ENCODE data around the gene GCN1. TPM values are rescaled to one million over a fixed set of nuclear protein-coding genes. Genes with fewer than 3 reads are reported as not detected.
A peak's percentile ranks its signal among the peaks of the same experiment; 100 is the strongest.
"Not testable (repeated sequence)": the region's sequence is repeated elsewhere in the genome, so short reads cannot be mapped to it uniquely, and the experiment has no call there.

Gene GCN1
- total and polyA plus RNA-seq, 4 donors, result 19.3 to 93.6 (median 53.1) TPM

DNA sequence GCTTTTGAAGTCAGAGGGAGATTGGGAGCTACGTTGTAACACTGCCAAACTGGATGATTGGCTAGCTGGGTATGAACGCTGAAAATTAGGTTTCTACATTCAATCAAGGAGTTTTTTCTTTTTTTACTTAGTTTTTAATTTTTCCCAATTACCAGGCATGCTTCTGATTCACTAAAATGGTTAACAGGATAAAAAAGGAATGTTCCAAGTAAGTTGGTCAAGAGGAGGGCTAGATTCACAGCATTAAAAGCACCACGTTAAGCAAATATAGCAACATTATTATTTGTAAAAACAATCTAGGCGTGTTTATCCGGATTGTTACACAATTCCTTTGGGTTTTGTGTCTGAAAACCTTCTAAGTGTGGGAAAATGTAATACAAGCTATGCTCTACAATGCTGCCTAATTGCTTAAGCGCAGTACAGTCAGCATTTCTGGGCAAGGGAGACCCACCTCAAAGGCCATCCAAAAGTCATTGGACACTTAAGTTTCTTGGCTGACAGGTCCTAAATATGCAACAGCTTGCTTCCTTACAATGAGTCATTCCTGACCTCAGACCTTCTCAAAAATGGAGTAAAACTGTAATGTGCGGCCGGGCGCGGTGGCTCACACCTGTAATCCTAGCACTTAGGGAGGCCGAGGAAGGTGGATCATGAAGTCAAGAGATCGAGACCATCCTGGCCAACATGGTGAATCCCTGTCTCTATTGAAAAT lies 5.2 kb upstream of the GCN1 start:
- Histone ChIP-seq H3K27me3 (ENCODE audit: control insufficient read depth in 3 of 3, insufficient read depth in 3 of 3, low read length in 2 of 3) (no peaks in the 10 kb centered on the region), H3K4me3 (peak overlapping the region; percentile 90), H3K9ac (ENCODE audit: insufficient read depth in 1 of 2, low read length in 2 of 2) (peak overlapping the region; percentile 80 to 93), H3K36me3 (ENCODE audit: control insufficient read depth in 4 of 4, insufficient read depth in 4 of 4, low read length in 4 of 4) (peaks cover 21 to 39% (median 30%) of the 10 kb centered on the region in 4 donors), H3K4me1 (ENCODE audit: control insufficient read depth in 5 of 5, insufficient read depth in 5 of 5, low read length in 5 of 5) (peaks cover 5 to 19% (median 12%) of the 10 kb centered on the region in 5 donors), H3K9me3 (ENCODE audit: control insufficient read depth in 4 of 4, insufficient read depth in 3 of 4, low read length in 3 of 4) (no peaks in the 10 kb centered on the region), H3K27ac (ENCODE audit: low read depth in 1 of 2, low read length in 1 of 2) (peak overlapping the region; percentile 17 to 86)
- ATAC-seq (ENCODE audit: insufficient read depth, low FRiP score) (peak; percentile 3), DNase-seq (peak in 2 of 3 donors; percentile 26 to 51)
- WGBS, 2 donors, result 27 to 33% methylated on average over 12 of the region's 12 CpGs
- TF ChIP-seq CTCF (IDR thresholded peaks at IDR 0.05; ENCODE audit: control extremely low read depth, extremely low read depth), result no peak

DNA sequence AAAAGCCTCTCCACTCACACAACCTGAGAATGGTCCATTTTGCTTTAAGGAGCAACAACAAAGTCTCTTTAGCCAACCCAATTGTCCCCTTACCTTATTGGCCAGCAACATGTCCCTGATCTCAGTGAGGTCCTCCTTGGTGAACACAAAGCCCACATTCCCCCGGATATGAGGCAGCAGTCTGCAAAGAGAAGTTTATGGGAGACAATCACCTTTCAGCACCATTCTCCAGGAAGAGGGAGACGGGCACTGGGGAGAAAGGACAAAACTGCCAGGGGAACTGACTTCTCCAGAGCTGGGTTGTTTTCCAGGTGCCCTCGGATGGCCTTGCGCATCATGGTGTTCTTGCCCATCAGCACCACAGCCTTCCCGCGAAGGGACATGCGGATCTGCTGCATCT lies 4.5 kb upstream of the GCN1 start:
- 69 to 85% methylated on average over 7 of the region's 7 CpGs for WGBS, 2 donors
- DNase-seq, result no peak
- H3K36me3 ChIP-seq (ENCODE audit: control insufficient read depth in 4 of 4, insufficient read depth in 4 of 4, low read length in 4 of 4), result peaks cover 21 to 41% (median 32%) of the 10 kb centered on the region in 4 donors
- peak overlapping the region; percentile 17 to 23 for H3K27ac ChIP-seq (ENCODE audit: low read depth in 1 of 2, low read length in 1 of 2)
- no peaks in the 10 kb centered on the region for H3K27me3 ChIP-seq (ENCODE audit: control insufficient read depth in 3 of 3, insufficient read depth in 3 of 3, low read length in 2 of 3)
- no peak for TF ChIP-seq CTCF (IDR thresholded peaks at IDR 0.05; ENCODE audit: control extremely low read depth, extremely low read depth)
- no peaks in the 10 kb centered on the region for H3K9me3 ChIP-seq (ENCODE audit: control insufficient read depth in 4 of 4, insufficient read depth in 3 of 4, low read length in 3 of 4)
- H3K4me1 ChIP-seq (ENCODE audit: control insufficient read depth in 5 of 5, insufficient read depth in 5 of 5, low read length in 5 of 5), result peaks cover 5 to 19% (median 12%) of the 10 kb centered on the region in 5 donors
- no peak overlapping the region for H3K4me3 ChIP-seq
- peak overlapping the region in 1 of 2 donors; percentile 93 for H3K9ac ChIP-seq (ENCODE audit: insufficient read depth in 1 of 2, low read length in 2 of 2)
- ATAC-seq (ENCODE audit: insufficient read depth, low FRiP score), result no peak

DNA sequence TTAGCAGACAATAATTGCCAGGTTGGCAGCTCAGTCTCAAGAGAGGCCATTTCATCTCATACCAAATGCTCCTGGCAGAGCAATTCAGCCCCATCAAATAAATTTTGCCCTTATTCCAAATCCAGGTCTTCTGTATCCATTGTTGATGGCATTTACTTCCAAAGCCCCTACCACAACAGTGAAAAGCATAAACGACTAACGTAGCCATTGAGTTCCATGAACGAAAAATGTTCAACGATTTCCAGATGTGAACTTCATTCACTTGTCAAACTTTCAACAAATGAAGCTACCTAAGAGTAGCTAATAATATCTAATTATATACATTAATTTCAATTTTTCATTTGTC lies 3.0 kb upstream of the GCN1 start:
- TF ChIP-seq CTCF (IDR thresholded peaks at IDR 0.05; ENCODE audit: control extremely low read depth, extremely low read depth), result no peak
- Histone ChIP-seq H3K27ac (ENCODE audit: low read depth in 1 of 2, low read length in 1 of 2) (no peak overlapping the region), H3K4me3 (no peak overlapping the region), H3K9me3 (ENCODE audit: control insufficient read depth in 4 of 4, insufficient read depth in 3 of 4, low read length in 3 of 4) (no peaks in the 10 kb centered on the region), H3K36me3 (ENCODE audit: control insufficient read depth in 4 of 4, insufficient read depth in 4 of 4, low read length in 4 of 4) (peaks cover 21 to 41% (median 32%) of the 10 kb centered on the region in 4 donors), H3K27me3 (ENCODE audit: control insufficient read depth in 3 of 3, insufficient read depth in 3 of 3, low read length in 2 of 3) (no peaks in the 10 kb centered on the region), H3K4me1 (ENCODE audit: control insufficient read depth in 5 of 5, insufficient read depth in 5 of 5, low read length in 5 of 5) (peaks cover 8 to 28% (median 18%) of the 10 kb centered on the region in 5 donors), H3K9ac (ENCODE audit: insufficient read depth in 1 of 2, low read length in 2 of 2) (no peak overlapping the region)
- no peak for DNase-seq
- 79 to 92% methylated on average over 4 of the region's 4 CpGs for WGBS, 2 donors
- no peak for ATAC-seq (ENCODE audit: insufficient read depth, low FRiP score)

DNA sequence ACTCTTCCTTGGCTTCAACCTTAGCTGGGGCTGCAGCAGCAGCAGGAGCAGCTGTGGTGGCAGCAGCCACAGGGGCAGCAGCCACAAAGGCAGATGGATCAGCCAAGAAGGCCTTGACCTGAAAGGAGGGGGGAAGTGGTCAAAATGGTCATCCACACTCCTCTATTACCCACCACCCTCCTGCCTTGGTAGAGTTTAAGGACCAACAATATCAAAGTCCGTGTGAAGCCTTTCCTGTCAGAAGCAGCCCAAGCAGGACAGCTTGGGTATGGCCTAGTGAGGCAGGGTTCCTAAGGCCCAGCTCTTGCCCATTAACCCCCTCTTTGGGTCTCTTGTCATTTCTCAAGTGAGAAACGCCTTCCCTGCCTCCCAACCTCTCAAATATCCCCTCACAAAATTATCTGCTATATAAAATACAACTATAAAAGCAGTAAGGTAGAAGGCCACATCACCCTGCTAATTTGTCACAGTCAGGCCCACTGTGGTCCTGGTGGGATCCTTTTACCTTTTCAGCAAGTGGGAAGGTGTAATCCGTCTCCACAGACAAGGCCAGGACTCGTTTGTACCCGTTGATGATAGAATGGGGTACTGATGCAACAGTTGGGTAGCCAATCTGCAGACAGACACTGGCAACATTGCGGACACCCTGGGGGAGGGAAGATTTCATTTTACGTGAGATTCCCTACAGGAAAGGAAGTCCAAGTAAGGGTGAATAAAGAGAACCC lies 2.5 kb upstream of the GCN1 start:
- H3K36me3 ChIP-seq (ENCODE audit: control insufficient read depth in 4 of 4, insufficient read depth in 4 of 4, low read length in 4 of 4), result peaks cover 21 to 41% (median 32%) of the 10 kb centered on the region in 4 donors
- peaks cover 8 to 28% (median 18%) of the 10 kb centered on the region in 5 donors for H3K4me1 ChIP-seq (ENCODE audit: control insufficient read depth in 5 of 5, insufficient read depth in 5 of 5, low read length in 5 of 5)
- H3K9me3 ChIP-seq (ENCODE audit: control insufficient read depth in 4 of 4, insufficient read depth in 3 of 4, low read length in 3 of 4); H3K27ac ChIP-seq (ENCODE audit: low read depth in 1 of 2, low read length in 1 of 2); DNase-seq; H3K9ac ChIP-seq (ENCODE audit: insufficient read depth in 1 of 2, low read length in 2 of 2); H3K27me3 ChIP-seq (ENCODE audit: control insufficient read depth in 3 of 3, insufficient read depth in 3 of 3, low read length in 2 of 3); ATAC-seq (ENCODE audit: insufficient read depth, low FRiP score); H3K4me3 ChIP-seq: not testable (repeated sequence)
- WGBS, 2 donors, result 71 to 74% methylated on average over 7 of the region's 7 CpGs
